IMR-90 (cell line): ENCODE results near the gene IVL. TPM values are rescaled to one million over a fixed set of nuclear protein-coding genes. Genes with fewer than 3 reads are reported as not detected.

Experiments
- ATAC-seq: fragments of 200-7000 bp; cut with Tn5 transposase; 2 replicates; pipeline ENCODE4 v1.9.1; 2020; ENCODE audit warnings: low read depth, mild to moderate bottlenecking, moderate library complexity
- BruUV-seq: library from RNA; stranded (reverse); fragments of 400-500 nt; replicated peaks from 2 replicates; lab custom pipeline; 2021; lab: Mats Ljungman, UMichigan
- CTCF ChIA-PET: fragments of 300-600 bp; formaldehyde crosslinking; extraction: SDS; loops from one replicate; lab custom pipeline; 2021; ENCODE audit warnings: antibody characterized with exemption; lab: Yijun Ruan, JAX
- POLR2A ChIA-PET: fragments of 300-600 bp; sonication (Branson Sonifier 250); formaldehyde crosslinking; loops from one replicate; lab custom pipeline; 2022; ENCODE audit warnings: antibody characterized with exemption; ENCODE audit not compliant: unreplicated experiment; lab: Charles Lee
- DNase-seq: peaks from one replicate; pipeline ENCODE4 v3.0.0; 2013
- H2AFZ ChIP-seq: replicated peaks from 2 replicates; pipeline ENCODE3; 2013; ENCODE audit warnings: low read length, mild to moderate bottlenecking; ENCODE audit not compliant: poor library complexity
- H2AK5ac ChIP-seq: 2 replicates; pipeline ENCODE4 v1.6.1; 2013; ENCODE audit warnings: low read depth, low read length, inconsistent platforms
- H2AK9ac ChIP-seq: replicated peaks from 2 replicates; pipeline ENCODE3; 2013; ENCODE audit warnings: mild to moderate bottlenecking, low read depth, low read length, moderate library complexity; ENCODE audit not compliant: poor library complexity
- H2BK120ac ChIP-seq: 2 replicates; pipeline ENCODE4 v1.6.1; 2013; ENCODE audit warnings: low read depth, low read length, inconsistent platforms
- H2BK15ac ChIP-seq: 3 replicates; pipeline ENCODE4 v1.6.1; 2013; ENCODE audit warnings: low read depth, low read length, inconsistent platforms
- H2BK20ac ChIP-seq: 2 replicates; pipeline ENCODE4 v1.6.1; 2013; ENCODE audit warnings: low read depth, mild to moderate bottlenecking, inconsistent platforms, low read length, moderate library complexity
- H2BK5ac ChIP-seq: 2 replicates; pipeline ENCODE4 v1.6.1; 2013; ENCODE audit warnings: mild to moderate bottlenecking, low read depth, low read length, inconsistent platforms; ENCODE audit not compliant: poor library complexity, severe bottlenecking
- H3K14ac ChIP-seq: replicated peaks from 2 replicates; pipeline ENCODE4 v1.6.1; 2013; ENCODE audit warnings: low read depth, low read length, inconsistent platforms
- H3K18ac ChIP-seq: 2 replicates; pipeline ENCODE4 v1.6.1; 2013; ENCODE audit warnings: low read depth, low read length, control low read depth
- H3K23ac ChIP-seq: 2 replicates; pipeline ENCODE4 v1.6.1; 2013; ENCODE audit warnings: low read depth, low read length, inconsistent platforms
- H3K27ac ChIP-seq: 2 replicates; pipeline ENCODE4 v1.5.1; 2013; ENCODE audit warnings: mild to moderate bottlenecking, control low read depth, low read length; ENCODE audit not compliant: insufficient read depth
- H3K27me3 ChIP-seq: 2 replicates; pipeline ENCODE4 v1.6.1; 2013; ENCODE audit warnings: low read length; ENCODE audit not compliant: control insufficient read depth, insufficient read depth
- H3K36me3 ChIP-seq: 2 replicates; pipeline ENCODE4 v1.6.1; 2013; ENCODE audit warnings: low read length, mixed read lengths; ENCODE audit not compliant: control insufficient read depth, insufficient read depth
- H3K4ac ChIP-seq: 2 replicates; pipeline ENCODE4 v1.6.1; 2013; ENCODE audit warnings: low read depth, low read length, inconsistent platforms
- H3K4me1 ChIP-seq: 2 replicates; pipeline ENCODE4 v1.6.1; 2013; ENCODE audit warnings: low read length, mixed read lengths; ENCODE audit not compliant: control insufficient read depth, insufficient read depth
- H3K4me2 ChIP-seq: 2 replicates; pipeline ENCODE4 v1.6.1; 2013; ENCODE audit warnings: low read depth, mild to moderate bottlenecking, control low read depth, low read length, moderate library complexity
- H3K4me3 ChIP-seq: 2 replicates; pipeline ENCODE4 v1.5.1; 2013; ENCODE audit warnings: low read depth, mild to moderate bottlenecking, control low read depth, low read length, moderate library complexity; ENCODE audit not compliant: insufficient read depth
- H3K56ac ChIP-seq: 2 replicates; pipeline ENCODE4 v1.6.1; 2013; ENCODE audit warnings: low read length, inconsistent platforms; ENCODE audit not compliant: insufficient read depth; ENCODE audit errors: extremely low read depth
- H3K79me1 ChIP-seq, 2 experiments: 2 replicates each; pipeline ENCODE4 v1.6.1; 2013; ENCODE audit warnings: low read length in 2 of 2, inconsistent platforms in 1 of 2, low read depth in 1 of 2
- H3K9ac ChIP-seq: 2 replicates; pipeline ENCODE4 v1.6.1; 2013; ENCODE audit warnings: low read depth, low read length, control low read depth
- H3K9me1 ChIP-seq: 2 replicates; pipeline ENCODE4 v1.6.1; 2013; ENCODE audit warnings: low read length, inconsistent platforms; ENCODE audit not compliant: insufficient read depth
- H3K9me3 ChIP-seq: 2 replicates; pipeline ENCODE4 v1.6.1; 2013; ENCODE audit warnings: low read length; ENCODE audit not compliant: control insufficient read depth, insufficient read depth
- H4K20me1 ChIP-seq: 2 replicates; pipeline ENCODE4 v1.6.1; 2013; ENCODE audit warnings: low read length, inconsistent platforms; ENCODE audit not compliant: insufficient read depth
- H4K5ac ChIP-seq: 2 replicates; pipeline ENCODE4 v1.6.1; 2013; ENCODE audit warnings: mild to moderate bottlenecking, low read depth, low read length, control low read depth
- H4K8ac ChIP-seq, 2 experiments: 2 replicates each; pipeline ENCODE4 v1.6.1; 2013; ENCODE audit warnings: low read depth in 2 of 2, low read length in 2 of 2, control low read depth in 1 of 2, inconsistent platforms in 1 of 2
- H4K91ac ChIP-seq: 2 replicates; pipeline ENCODE4 v1.6.1; 2013; ENCODE audit warnings: low read depth, low read length, inconsistent platforms; ENCODE audit not compliant: insufficient read depth
- BHLHE40 ChIP-seq: fragments of 150-350 bp; IDR thresholded peaks from 2 replicates; pipeline ENCODE4 v1.6.1; 2016; ENCODE audit warnings: mild to moderate bottlenecking, low read depth, low read length
- CEBPB ChIP-seq: IDR thresholded peaks from 2 replicates; pipeline ENCODE4 v1.6.1; 2012; ENCODE audit warnings: low read depth, low read length, improper control_type of control experiment
- ELK1 ChIP-seq: fragments of 150-350 bp; IDR thresholded peaks from 2 replicates; pipeline ENCODE4 v1.6.1; 2016; ENCODE audit warnings: low read depth, mild to moderate bottlenecking, low read length, moderate library complexity, borderline replicate concordance
- FOS ChIP-seq: fragments of 150-350 bp; IDR thresholded peaks from 2 replicates; pipeline ENCODE4 v1.6.1; 2016; ENCODE audit warnings: low read depth, low read length
- MAFK ChIP-seq: IDR thresholded peaks from 2 replicates; pipeline ENCODE4 v1.6.1; 2012; ENCODE audit warnings: low read depth, low read length, improper control_type of control experiment
- MXI1 ChIP-seq: IDR thresholded peaks from 2 replicates; pipeline ENCODE4 v1.6.1; 2012; ENCODE audit warnings: low read depth, mild to moderate bottlenecking, low read length, moderate library complexity, borderline replicate concordance
- NFE2L2 ChIP-seq: fragments of 150-350 bp; IDR thresholded peaks from 2 replicates; pipeline ENCODE4 v1.6.1; 2016; ENCODE audit warnings: low read depth, mild to moderate bottlenecking, low read length
- RAD21 ChIP-seq: IDR thresholded peaks from 2 replicates; pipeline ENCODE4 v1.6.1; 2012; ENCODE audit warnings: low read length, improper control_type of control experiment
- RCOR1 ChIP-seq: IDR thresholded peaks from 2 replicates; pipeline ENCODE4 v1.6.1; 2012; ENCODE audit warnings: mild to moderate bottlenecking, low read length, improper control_type of control experiment; ENCODE audit not compliant: insufficient replicate concordance
- WGBS, 2 experiments: methylation state at CpG; one replicate each; pipeline versions ENCODE4 v1.1.5 to v1.1.7; 2013; ENCODE audit warnings: missing lambda C conversion rate in 2 of 2; ENCODE audit not compliant: insufficient read length in 1 of 2; ENCODE audit errors: extremely low coverage in 2 of 2; 5-methylcytosine and 5-hydroxymethylcytosine counted together
- dilution Hi-C: fragments of 300-500 bp; cut with HindIII; formaldehyde crosslinking; loops from one replicate; pipeline ENCODE4 v1.14.3; 2018; ENCODE audit warnings: low sequenced_read_pairs; ENCODE audit not compliant: unreplicated experiment
- in situ Hi-C: fragments of 300-500 bp; cut with MboI; formaldehyde crosslinking; loops from 3 replicates; pipeline ENCODE4 v1.14.3; 2019; ENCODE audit warnings: low sequenced_read_pairs, inconsistent platforms, mixed read lengths
- intact Hi-C: fragments of 100-400 bp; cut with micrococcal nuclease; formaldehyde crosslinking; loops from 2 replicates; pipeline ENCODE4 v1.10.0; 2022
- polyA plus RNA-seq, 3 experiments: library from polyadenylated mRNA; depleted of rRNA; stranded (reverse); fragments of >200 nt; gene quantifications; 2 replicates each; pipeline ENCODE4 v1.2.3, GENCODE V29; 2012; ENCODE audit warnings: low replicate concordance in 1 of 3
- total RNA-seq: library from RNA; depleted of rRNA; stranded (reverse); fragments of >200 nt; gene quantifications from 2 replicates; pipeline ENCODE4 v1.2.3, GENCODE V29; 2012
- TF ChIP-seq, protein P1 (sequence below): fragments of 150-350 bp; IDR thresholded peaks from 2 replicates; pipeline ENCODE4 v1.6.1; 2017; ENCODE audit warnings: mild to moderate bottlenecking, antibody characterized with exemption, low read length, low read depth

Gene IVL
- total and polyA plus RNA-seq, 2 of the 4 experiments (the other 2 are of a cell fraction): not detected

GRCh38 chr1:152866321-152866720, 42.0 kb upstream of the IVL start:
- Histone ChIP-seq H3K23ac (no peak overlapping the region), H3K27ac (no peak overlapping the region), H3K4me2 (no peak overlapping the region), H4K91ac (no peak overlapping the region), H3K9me1 (no peaks in the 10 kb centered on the region), H3K18ac (no peak overlapping the region), H3K9me3 (no peaks in the 10 kb centered on the region), H2AK5ac (no peak overlapping the region), H2BK20ac (no peak overlapping the region), H3K4ac (no peak overlapping the region), H2AFZ (no peak overlapping the region), H3K4me1 (no peaks in the 10 kb centered on the region), H3K27me3 (no peaks in the 10 kb centered on the region), H2BK120ac (no peak overlapping the region), H3K9ac (no peak overlapping the region), H2AK9ac (no peak overlapping the region), H3K4me3 (no peak overlapping the region), H2BK5ac (no peak overlapping the region), H2BK15ac (no peak overlapping the region), H4K8ac (no peak overlapping the region), H3K14ac (no peak overlapping the region), H3K56ac (no peak overlapping the region), H4K5ac (no peak overlapping the region), H4K20me1 (no peaks in the 10 kb centered on the region), H3K79me1 (no peaks in the 10 kb centered on the region), H3K36me3 (no peaks in the 10 kb centered on the region)
- DNase-seq: no peak
- intact Hi-C loops: loop anchor here (1.0 kb wide), 1 partner anchor 65 kb away; no protein-coding TSS in a partner anchor
- no peak for ATAC-seq
- BruUV-seq: no TSS peak
- ChIA-PET POLR2A (no interaction called here), CTCF (no interaction called here)
- dilution Hi-C loops: no loop called here
- TF ChIP-seq ELK1 (no peak), FOS (no peak), NFE2L2 (no peak), MAFK (no peak), RCOR1 (no peak), CEBPB (no peak), MXI1 (no peak), RAD21 (no peak), BHLHE40 (no peak)
- TF ChIP-seq, protein P1, sequence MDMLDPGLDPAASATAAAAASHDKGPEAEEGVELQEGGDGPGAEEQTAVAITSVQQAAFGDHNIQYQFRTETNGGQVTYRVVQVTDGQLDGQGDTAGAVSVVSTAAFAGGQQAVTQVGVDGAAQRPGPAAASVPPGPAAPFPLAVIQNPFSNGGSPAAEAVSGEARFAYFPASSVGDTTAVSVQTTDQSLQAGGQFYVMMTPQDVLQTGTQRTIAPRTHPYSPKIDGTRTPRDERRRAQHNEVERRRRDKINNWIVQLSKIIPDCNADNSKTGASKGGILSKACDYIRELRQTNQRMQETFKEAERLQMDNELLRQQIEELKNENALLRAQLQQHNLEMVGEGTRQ: no peak
- no CpG with 5 or more reads among the region's 2 CpGs for WGBS, 2 experiments
- in situ Hi-C loops: no loop called here
